Ovary (tissue), 3 donors: Measurements from ENCODE around the gene PASK.

Source experiments
- CTCF ChIP-seq, 3 donors: fragments of 450-650 bp in 2 of 3; fragments of 200-600 bp in 1 of 3; IDR thresholded peaks; one replicate each; pipeline versions ENCODE4 v1.5.1 to v1.8.0; 2016 to 2022; ENCODE audit warnings: antibody characterized with exemption in 3 of 3, mild to moderate bottlenecking in 1 of 3
- EP300 ChIP-seq: sonication (generic); formaldehyde crosslinking; IDR thresholded peaks from one replicate; pipeline ENCODE4 v1.6.1; 2017; ENCODE audit warnings: antibody characterized with exemption
- POLR2A ChIP-seq: fragments of 450-650 bp; IDR thresholded peaks from one replicate; pipeline ENCODE4 v1.6.1; 2017; ENCODE audit warnings: antibody characterized with exemption, mild to moderate bottlenecking, moderate library complexity
- donor health status: DM: no; HTN: no; CAD: no.

- no peak for TF ChIP-seq CTCF (IDR thresholded peaks at IDR 0.05)
- no peak for TF ChIP-seq EP300
- no peak for TF ChIP-seq POLR2A
Measured at GRCh38 chr2:241128266-241128665, 21.0 kb downstream of the PASK start.
